ENCODE results near the gene GRM8.

GRM8 gene

GRCh38 chr7:126635545-126635944 is 617.2 kb downstream of the GRM8 start:
- DNase-seq = no peak

- no peak for DNase-seq
These were observed 644.4 kb downstream of the GRM8 start for GRCh38 chr7:126608339-126608776.

- no peak for DNase-seq
These were observed 646.4 kb downstream of the GRM8 start for GRCh38 chr7:126606331-126606730.

DNA sequence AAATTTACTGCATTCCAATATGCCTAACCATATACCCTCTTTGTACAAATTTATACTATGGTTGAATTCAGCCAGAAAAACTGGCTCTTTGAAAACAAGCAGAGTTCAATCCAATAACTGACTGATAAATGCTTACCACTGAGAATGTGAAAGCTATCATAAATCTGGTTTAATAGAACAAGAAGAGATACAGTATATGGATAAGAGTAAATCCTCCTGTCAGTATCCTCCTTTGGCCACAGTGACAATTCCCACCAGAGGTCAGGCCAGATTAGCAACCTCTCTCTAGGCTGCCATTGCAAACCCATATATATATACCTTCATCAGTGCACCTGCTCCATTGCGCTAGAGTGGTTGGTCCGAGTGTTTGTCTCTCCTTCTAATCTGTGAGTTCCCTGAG is 647.2 kb downstream of the GRM8 start:
- DNase-seq = peak; percentile 49

- DNase-seq = peak; percentile 58
These were observed 647.7 kb downstream of the GRM8 start for GRCh38 chr7:126605056-126605455.

GRCh38 chr7:126589068-126589684 is 663.6 kb downstream of the GRM8 start:
- DNase-seq = no peak

- peak; percentile 91 for DNase-seq
These were observed 674.4 kb downstream of the GRM8 start for GRCh38 chr7:126578338-126578737.

- no peak for DNase-seq
These were observed 678.2 kb downstream of the GRM8 start for GRCh38 chr7:126574276-126575250.

GRCh38 chr7:126570845-126571244 is 681.9 kb downstream of the GRM8 start:
- DNase-seq = no peak

DNA sequence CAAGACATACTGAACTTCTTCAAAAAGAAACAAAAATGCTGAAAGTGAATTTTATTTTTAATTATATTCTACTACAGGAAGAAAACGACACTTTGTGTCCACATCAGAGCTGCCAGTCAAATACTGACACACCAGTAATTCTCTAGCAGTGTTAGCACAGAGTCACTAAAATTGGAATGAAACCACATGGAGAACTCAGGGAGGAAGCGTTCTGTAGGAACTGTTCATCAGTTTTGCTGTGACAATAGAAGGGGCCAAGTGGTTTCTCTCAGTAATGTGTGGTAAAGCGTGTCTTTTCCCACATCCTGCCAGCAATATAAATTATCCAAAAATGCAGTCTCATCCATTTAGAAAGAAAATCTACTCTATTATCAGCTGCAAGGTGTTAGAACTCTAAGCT is 683.3 kb downstream of the GRM8 start:
- DNase-seq = no peak

DNA sequence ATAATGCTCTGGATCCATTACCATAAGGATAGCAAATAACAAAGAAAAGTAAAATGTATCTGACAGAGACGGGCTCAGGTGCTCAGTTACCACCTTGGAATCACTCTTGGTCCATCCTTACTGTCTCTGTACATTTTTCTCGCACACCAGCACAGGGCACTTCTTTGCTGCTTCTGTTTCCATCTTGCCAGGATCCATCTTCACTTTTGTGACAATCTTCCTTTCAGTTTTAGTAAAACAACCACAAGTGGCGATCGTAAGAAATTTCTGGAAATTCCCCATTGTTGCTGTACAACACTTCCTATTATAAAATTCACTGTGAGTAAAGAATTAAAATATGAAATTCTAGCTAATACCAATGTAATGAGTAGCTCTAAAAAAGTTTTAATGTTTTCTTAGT is 695.5 kb downstream of the GRM8 start:
- DNase-seq = no peak

- DNase-seq = no peak
These were observed 711.3 kb downstream of the GRM8 start for GRCh38 chr7:126541406-126541805.

GRCh38 chr7:126535176-126535575 is 717.6 kb downstream of the GRM8 start:
- peak; percentile 80 for DNase-seq

DNA sequence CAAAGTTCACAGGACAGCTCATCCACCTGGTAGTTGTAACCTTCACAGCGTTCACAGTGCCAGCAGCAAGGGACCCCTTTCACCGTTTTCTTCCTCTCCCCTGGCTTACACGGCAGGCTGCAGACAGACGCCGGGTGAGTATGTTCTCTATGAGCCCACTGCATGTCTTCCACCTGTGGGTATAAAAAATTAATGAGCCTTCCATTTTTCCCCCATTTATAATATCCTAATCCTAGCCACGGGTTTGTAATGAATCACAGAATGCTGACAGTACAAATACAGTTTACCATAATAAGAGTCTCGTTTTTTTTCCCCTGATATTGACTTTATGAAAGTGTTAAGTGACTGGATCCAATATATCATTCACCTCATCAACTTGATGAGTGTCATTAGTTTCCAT is 719.0 kb downstream of the GRM8 start:
- peak; percentile 85 for DNase-seq

GRCh38 chr7:126529833-126530232 is 722.9 kb downstream of the GRM8 start:
- DNase-seq = no peak

GRCh38 chr7:126529254-126529653 is 723.5 kb downstream of the GRM8 start:
- no peak for DNase-seq

GRCh38 chr7:126525906-126526305 is 726.8 kb downstream of the GRM8 start:
- no peak for DNase-seq

DNA sequence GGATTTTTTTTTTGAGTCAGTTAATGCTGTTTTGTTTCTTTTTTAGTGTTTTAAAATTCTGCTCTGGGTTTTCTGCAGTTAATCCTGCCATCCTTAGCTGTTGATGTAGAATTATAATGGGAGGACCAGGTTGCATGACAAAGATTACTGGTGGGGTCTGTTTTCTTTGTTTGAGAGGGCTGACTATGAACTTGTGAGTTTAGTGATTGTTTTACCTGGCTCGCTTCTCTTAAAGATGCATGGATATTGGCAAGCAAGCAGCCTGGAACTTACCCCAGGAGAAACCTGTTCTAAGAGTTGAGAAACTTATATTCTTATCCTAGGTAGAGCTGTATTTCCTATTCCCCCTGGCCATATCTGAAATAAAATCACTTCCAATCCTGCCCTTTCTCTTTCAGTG is 727.8 kb downstream of the GRM8 start:
- DNase-seq = no peak

- no peak for DNase-seq
These were observed 741.7 kb downstream of the GRM8 start for GRCh38 chr7:126511046-126511445.

GRCh38 chr7:126501617-126502016 is 751.1 kb downstream of the GRM8 start:
- DNase-seq = peak; percentile 85

- no peak for DNase-seq
These were observed 753.3 kb downstream of the GRM8 start for GRCh38 chr7:126499481-126499880.

- DNase-seq = no peak
These were observed 757.0 kb downstream of the GRM8 start for GRCh38 chr7:126495733-126496132.

GRCh38 chr7:126495001-126495400 is 757.7 kb downstream of the GRM8 start:
- no peak for DNase-seq

- DNase-seq = no peak
These were observed 758.9 kb downstream of the GRM8 start for GRCh38 chr7:126493801-126494200.
